Mammary epithelial cell (primary cell): Measurements from ENCODE around the gene NAMPT.

ENCODE experiments used
- CTCF ChIP-seq, 2 donors: IDR thresholded peaks in 1 of 2; conservative IDR thresholded peaks in 1 of 2; 2 replicates each; pipeline ENCODE4 v1.5.1; 2011 to 2012; ENCODE audit warnings: inconsistent platforms in 2 of 2, low read length in 2 of 2, mild to moderate bottlenecking in 2 of 2, control low read depth in 1 of 2, low read depth in 1 of 2; ENCODE audit not compliant: insufficient read depth in 1 of 2; ENCODE audit errors: extremely low read depth in 1 of 2
- EZH2 ChIP-seq: IDR thresholded peaks from 2 replicates; pipeline ENCODE4 v1.6.1; 2012; ENCODE audit warnings: low read length, inconsistent platforms, borderline replicate concordance

- TF ChIP-seq CTCF (conservative IDR thresholded peaks at IDR 0.05 in 1 of 2, IDR thresholded peaks at IDR 0.05 in 1 of 2; ENCODE audit: extremely low read depth in 1 of 2, insufficient read depth in 1 of 2, low read depth in 1 of 2, low read length in 2 of 2) (no peak), EZH2 (no peak)
Observed at GRCh38 chr7:106270122-106270977, 14.4 kb downstream of the NAMPT start.
